SK-N-SH treated with all-trans-retinoic acid at 6 μM for 48 hours (cell line): ENCODE data around the gene WNT7A.

Experiments used
- ATAC-seq: fragments of 200-7000 bp; cut with Tn5 transposase; 3 replicates; pipeline ENCODE4 v1.9.1; 2020; ENCODE audit warnings: mild to moderate bottlenecking, moderate library complexity
- ARNTL ChIP-seq: fragments of 450-650 bp; formaldehyde crosslinking; IDR thresholded peaks from 2 replicates; pipeline ENCODE4 v1.5.0; 2020; ENCODE audit warnings: low read depth, mild to moderate bottlenecking, moderate library complexity, borderline replicate concordance
- BACH2 ChIP-seq: fragments of 250-450 bp; sonication (Bioruptor Pico); IDR thresholded peaks from 2 replicates; pipeline ENCODE4 v1.9.0; 2021; ENCODE audit warnings: mild to moderate bottlenecking, borderline replicate concordance
- CSDC2 ChIP-seq: fragments of 250-450 bp; sonication (Bioruptor Pico); IDR thresholded peaks from 2 replicates; pipeline ENCODE4 v1.5.0; 2020; ENCODE audit warnings: mild to moderate bottlenecking, moderate library complexity
- ESRRG ChIP-seq: fragments of 250-450 bp; sonication (Bioruptor Pico); IDR thresholded peaks from 2 replicates; pipeline ENCODE4 v1.6.1; 2021; ENCODE audit warnings: mild to moderate bottlenecking
- GLIS3 ChIP-seq: fragments of 250-450 bp; sonication (Bioruptor Pico); IDR thresholded peaks from 2 replicates; pipeline ENCODE4 v1.5.0; 2020; ENCODE audit warnings: mild to moderate bottlenecking, moderate library complexity
- ISL1 ChIP-seq: fragments of 250-450 bp; sonication (Bioruptor Pico); IDR thresholded peaks from 2 replicates; pipeline ENCODE4 v2.1.2; 2022; ENCODE audit warnings: mild to moderate bottlenecking, moderate library complexity
- OSR1 ChIP-seq: fragments of 250-450 bp; sonication (Bioruptor Pico); IDR thresholded peaks from 2 replicates; pipeline ENCODE4 v1.8.0; 2022; ENCODE audit warnings: moderate library complexity, mild to moderate bottlenecking, inconsistent platforms
- PPARA ChIP-seq: fragments of 250-450 bp; sonication (Bioruptor Pico); IDR thresholded peaks from 2 replicates; pipeline ENCODE4 v1.5.0; 2020; ENCODE audit warnings: mild to moderate bottlenecking, borderline replicate concordance
- RARB ChIP-seq: fragments of 250-450 bp; sonication (Bioruptor Pico); IDR thresholded peaks from 2 replicates; pipeline ENCODE4 v1.8.0; 2021; ENCODE audit warnings: mild to moderate bottlenecking, moderate library complexity
- SNAI2 ChIP-seq: fragments of 250-450 bp; sonication (Bioruptor Pico); IDR thresholded peaks from 2 replicates; pipeline ENCODE4 v1.5.0; 2020; ENCODE audit warnings: mild to moderate bottlenecking, moderate library complexity
- TCF4 ChIP-seq: fragments of 250-450 bp; sonication (Bioruptor Pico); IDR thresholded peaks from 2 replicates; pipeline ENCODE4 v1.8.0; 2021; ENCODE audit warnings: mild to moderate bottlenecking, moderate library complexity, borderline replicate concordance
- TOX ChIP-seq: fragments of 250-450 bp; sonication (Bioruptor Pico); IDR thresholded peaks from 2 replicates; pipeline ENCODE4 v1.8.0; 2021; ENCODE audit warnings: mild to moderate bottlenecking, moderate library complexity, borderline replicate concordance
- ZC3H10 ChIP-seq: fragments of 250-450 bp; sonication (Bioruptor Pico); IDR thresholded peaks from 2 replicates; pipeline ENCODE4 v1.5.1; 2021; ENCODE audit warnings: mild to moderate bottlenecking, moderate library complexity
- ZFP3 ChIP-seq: fragments of 250-450 bp; sonication (Bioruptor Pico); IDR thresholded peaks from 2 replicates; pipeline ENCODE4 v1.5.0; 2020; ENCODE audit warnings: mild to moderate bottlenecking, moderate library complexity
- ZNF565 ChIP-seq: fragments of 450-650 bp; formaldehyde crosslinking; conservative IDR thresholded peaks from 2 replicates; pipeline ENCODE4 v1.5.0; 2020; ENCODE audit warnings: low read depth, mild to moderate bottlenecking, moderate library complexity
- ZNF70 ChIP-seq: fragments of 450-650 bp; formaldehyde crosslinking; IDR thresholded peaks from 2 replicates; pipeline ENCODE4 v1.5.0; 2020; ENCODE audit warnings: mild to moderate bottlenecking, moderate library complexity
- TF ChIP-seq, protein P1 (sequence below): fragments of 250-450 bp; sonication (Bioruptor Pico); IDR thresholded peaks from 2 replicates; pipeline ENCODE4 v1.8.0; 2021; ENCODE audit warnings: low read depth, mild to moderate bottlenecking, moderate library complexity, borderline replicate concordance
- TF ChIP-seq, protein P2 (sequence below): fragments of 250-450 bp; sonication (Bioruptor Pico); IDR thresholded peaks from 2 replicates; pipeline ENCODE4 v1.8.0; 2020; ENCODE audit warnings: mild to moderate bottlenecking, moderate library complexity, borderline replicate concordance
- TF ChIP-seq, protein P3 (sequence below): fragments of 250-450 bp; sonication (Bioruptor Pico); IDR thresholded peaks from 2 replicates; pipeline ENCODE4 v1.5.0; 2020; ENCODE audit warnings: mild to moderate bottlenecking, moderate library complexity
- TF ChIP-seq, protein P4 (sequence below): fragments of 250-450 bp; sonication (Bioruptor Pico); IDR thresholded peaks from 2 replicates; pipeline ENCODE4 v1.5.1; 2021; ENCODE audit warnings: mild to moderate bottlenecking, moderate library complexity
- TF ChIP-seq, protein P5 (sequence below): fragments of 250-450 bp; sonication (Bioruptor Pico); IDR thresholded peaks from 2 replicates; pipeline ENCODE4 v1.5.1; 2020; ENCODE audit warnings: low read depth, mild to moderate bottlenecking, moderate library complexity

The WNT7A gene

DNA sequence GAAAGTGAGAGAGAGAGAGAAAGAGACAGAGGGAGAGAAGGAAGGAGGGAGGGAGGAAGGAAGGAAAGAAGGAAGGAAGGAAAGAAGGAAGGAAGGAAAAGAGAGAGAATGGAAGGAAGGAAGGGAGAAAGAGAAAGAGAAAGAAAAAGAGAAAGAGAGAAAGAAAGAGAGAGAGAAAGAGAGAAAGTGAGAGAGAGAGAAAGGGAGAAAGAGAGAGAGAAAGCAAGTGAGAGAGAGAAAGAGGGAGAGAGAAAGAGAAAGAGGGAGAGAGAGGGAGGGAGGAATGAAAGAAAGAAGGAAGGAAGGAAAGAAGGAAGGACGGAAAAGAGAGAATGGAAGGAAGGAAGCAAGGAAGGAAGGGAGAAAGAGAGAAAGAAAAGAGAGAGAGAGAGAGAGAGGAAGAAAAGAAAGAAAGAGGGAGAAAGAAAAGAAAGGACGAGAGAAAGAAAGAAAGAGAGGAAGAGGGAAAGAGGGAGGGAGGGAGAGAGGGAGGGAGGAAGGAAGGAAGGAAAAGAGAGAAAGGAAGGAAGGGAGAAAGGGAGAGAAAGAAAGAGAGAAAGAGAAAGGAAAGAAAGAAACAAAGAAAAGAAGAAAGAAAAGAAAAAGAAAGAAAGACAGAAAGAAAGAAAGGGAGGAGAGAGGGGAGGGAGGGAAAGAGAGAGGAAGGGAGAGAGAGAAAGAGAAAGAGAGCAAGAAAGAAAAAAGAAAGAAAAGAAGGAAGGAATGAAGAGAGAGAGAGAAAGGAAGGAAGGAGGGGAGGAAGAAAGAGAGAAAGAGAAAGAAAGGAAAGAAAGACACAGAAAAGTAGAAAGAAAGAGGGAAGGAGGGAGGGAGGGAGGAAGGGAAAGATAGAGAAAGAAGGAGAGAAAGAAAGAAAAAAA lies 10.8 kb downstream of the WNT7A start:
- no peak for ATAC-seq
- TF ChIP-seq TOX (CRISPR knock-in tag): no peak
- TF ChIP-seq PPARA (CRISPR knock-in tag): no peak
- TF ChIP-seq, protein P1, sequence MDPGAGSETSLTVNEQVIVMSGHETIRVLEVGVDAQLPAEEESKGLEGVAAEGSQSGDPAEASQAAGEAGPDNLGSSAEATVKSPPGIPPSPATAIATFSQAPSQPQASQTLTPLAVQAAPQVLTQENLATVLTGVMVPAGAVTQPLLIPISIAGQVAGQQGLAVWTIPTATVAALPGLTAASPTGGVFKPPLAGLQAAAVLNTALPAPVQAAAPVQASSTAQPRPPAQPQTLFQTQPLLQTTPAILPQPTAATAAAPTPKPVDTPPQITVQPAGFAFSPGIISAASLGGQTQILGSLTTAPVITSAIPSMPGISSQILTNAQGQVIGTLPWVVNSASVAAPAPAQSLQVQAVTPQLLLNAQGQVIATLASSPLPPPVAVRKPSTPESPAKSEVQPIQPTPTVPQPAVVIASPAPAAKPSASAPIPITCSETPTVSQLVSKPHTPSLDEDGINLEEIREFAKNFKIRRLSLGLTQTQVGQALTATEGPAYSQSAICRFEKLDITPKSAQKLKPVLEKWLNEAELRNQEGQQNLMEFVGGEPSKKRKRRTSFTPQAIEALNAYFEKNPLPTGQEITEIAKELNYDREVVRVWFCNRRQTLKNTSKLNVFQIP (CRISPR knock-in tag): no peak
- TF ChIP-seq BACH2 (CRISPR knock-in tag): no peak
- no peak for TF ChIP-seq GLIS3 (CRISPR knock-in tag)
- no peak for TF ChIP-seq ZNF70 (CRISPR knock-in tag)
- no peak for TF ChIP-seq RARB (CRISPR knock-in tag)
- no peak for TF ChIP-seq SNAI2 (CRISPR knock-in tag)
- no peak for TF ChIP-seq ZC3H10 (CRISPR knock-in tag)
- TF ChIP-seq TCF4 (CRISPR knock-in tag): no peak
- no peak for TF ChIP-seq CSDC2 (CRISPR knock-in tag)
- TF ChIP-seq ESRRG (CRISPR knock-in tag): no peak
- TF ChIP-seq, protein P2, sequence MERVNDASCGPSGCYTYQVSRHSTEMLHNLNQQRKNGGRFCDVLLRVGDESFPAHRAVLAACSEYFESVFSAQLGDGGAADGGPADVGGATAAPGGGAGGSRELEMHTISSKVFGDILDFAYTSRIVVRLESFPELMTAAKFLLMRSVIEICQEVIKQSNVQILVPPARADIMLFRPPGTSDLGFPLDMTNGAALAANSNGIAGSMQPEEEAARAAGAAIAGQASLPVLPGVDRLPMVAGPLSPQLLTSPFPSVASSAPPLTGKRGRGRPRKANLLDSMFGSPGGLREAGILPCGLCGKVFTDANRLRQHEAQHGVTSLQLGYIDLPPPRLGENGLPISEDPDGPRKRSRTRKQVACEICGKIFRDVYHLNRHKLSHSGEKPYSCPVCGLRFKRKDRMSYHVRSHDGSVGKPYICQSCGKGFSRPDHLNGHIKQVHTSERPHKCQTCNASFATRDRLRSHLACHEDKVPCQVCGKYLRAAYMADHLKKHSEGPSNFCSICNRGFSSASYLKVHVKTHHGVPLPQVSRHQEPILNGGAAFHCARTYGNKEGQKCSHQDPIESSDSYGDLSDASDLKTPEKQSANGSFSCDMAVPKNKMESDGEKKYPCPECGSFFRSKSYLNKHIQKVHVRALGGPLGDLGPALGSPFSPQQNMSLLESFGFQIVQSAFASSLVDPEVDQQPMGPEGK (CRISPR knock-in tag): no peak
- TF ChIP-seq OSR1 (CRISPR knock-in tag): no peak
- TF ChIP-seq, protein P3, sequence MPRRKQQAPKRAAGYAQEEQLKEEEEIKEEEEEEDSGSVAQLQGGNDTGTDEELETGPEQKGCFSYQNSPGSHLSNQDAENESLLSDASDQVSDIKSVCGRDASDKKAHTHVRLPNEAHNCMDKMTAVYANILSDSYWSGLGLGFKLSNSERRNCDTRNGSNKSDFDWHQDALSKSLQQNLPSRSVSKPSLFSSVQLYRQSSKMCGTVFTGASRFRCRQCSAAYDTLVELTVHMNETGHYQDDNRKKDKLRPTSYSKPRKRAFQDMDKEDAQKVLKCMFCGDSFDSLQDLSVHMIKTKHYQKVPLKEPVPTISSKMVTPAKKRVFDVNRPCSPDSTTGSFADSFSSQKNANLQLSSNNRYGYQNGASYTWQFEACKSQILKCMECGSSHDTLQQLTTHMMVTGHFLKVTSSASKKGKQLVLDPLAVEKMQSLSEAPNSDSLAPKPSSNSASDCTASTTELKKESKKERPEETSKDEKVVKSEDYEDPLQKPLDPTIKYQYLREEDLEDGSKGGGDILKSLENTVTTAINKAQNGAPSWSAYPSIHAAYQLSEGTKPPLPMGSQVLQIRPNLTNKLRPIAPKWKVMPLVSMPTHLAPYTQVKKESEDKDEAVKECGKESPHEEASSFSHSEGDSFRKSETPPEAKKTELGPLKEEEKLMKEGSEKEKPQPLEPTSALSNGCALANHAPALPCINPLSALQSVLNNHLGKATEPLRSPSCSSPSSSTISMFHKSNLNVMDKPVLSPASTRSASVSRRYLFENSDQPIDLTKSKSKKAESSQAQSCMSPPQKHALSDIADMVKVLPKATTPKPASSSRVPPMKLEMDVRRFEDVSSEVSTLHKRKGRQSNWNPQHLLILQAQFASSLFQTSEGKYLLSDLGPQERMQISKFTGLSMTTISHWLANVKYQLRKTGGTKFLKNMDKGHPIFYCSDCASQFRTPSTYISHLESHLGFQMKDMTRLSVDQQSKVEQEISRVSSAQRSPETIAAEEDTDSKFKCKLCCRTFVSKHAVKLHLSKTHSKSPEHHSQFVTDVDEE (CRISPR knock-in tag): no peak
- TF ChIP-seq ZNF565: no peak
- TF ChIP-seq ISL1 (CRISPR knock-in tag): no peak
- TF ChIP-seq ZFP3 (CRISPR knock-in tag): no peak

DNA sequence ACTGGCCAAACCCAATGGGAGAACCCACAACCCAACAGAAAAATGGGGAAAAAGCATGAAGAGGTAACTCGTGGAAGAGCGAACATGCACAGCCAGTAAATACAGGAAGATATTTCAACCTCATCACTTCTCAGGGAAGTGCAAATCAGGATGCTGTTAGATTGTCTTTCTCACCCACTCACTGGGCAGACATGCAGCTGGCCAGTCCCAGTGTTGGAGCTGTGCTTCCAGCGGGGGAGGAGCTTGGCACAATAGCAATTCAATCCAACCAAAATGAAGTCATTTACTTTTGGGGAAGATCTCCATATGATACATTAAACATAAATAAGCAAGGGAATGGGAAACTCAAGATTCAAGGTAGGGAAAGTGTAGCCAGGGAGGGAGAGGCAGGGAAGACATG lies 12.1 kb downstream of the WNT7A start:
- TF ChIP-seq, protein P1 (CRISPR knock-in tag): no peak
- TF ChIP-seq GLIS3 (CRISPR knock-in tag) (no peak), ISL1 (CRISPR knock-in tag) (no peak), ZFP3 (CRISPR knock-in tag) (no peak), PPARA (CRISPR knock-in tag) (no peak), OSR1 (CRISPR knock-in tag) (no peak), ZNF565 (no peak), SNAI2 (CRISPR knock-in tag) (no peak), ESRRG (CRISPR knock-in tag) (no peak), TOX (CRISPR knock-in tag) (no peak), ARNTL (no peak)
- TF ChIP-seq, protein P4, sequence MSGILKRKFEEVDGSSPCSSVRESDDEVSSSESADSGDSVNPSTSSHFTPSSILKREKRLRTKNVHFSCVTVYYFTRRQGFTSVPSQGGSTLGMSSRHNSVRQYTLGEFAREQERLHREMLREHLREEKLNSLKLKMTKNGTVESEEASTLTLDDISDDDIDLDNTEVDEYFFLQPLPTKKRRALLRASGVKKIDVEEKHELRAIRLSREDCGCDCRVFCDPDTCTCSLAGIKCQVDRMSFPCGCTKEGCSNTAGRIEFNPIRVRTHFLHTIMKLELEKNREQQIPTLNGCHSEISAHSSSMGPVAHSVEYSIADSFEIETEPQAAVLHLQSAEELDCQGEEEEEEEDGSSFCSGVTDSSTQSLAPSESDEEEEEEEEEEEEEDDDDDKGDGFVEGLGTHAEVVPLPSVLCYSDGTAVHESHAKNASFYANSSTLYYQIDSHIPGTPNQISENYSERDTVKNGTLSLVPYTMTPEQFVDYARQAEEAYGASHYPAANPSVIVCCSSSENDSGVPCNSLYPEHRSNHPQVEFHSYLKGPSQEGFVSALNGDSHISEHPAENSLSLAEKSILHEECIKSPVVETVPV: no peak
- TF ChIP-seq, protein P5, sequence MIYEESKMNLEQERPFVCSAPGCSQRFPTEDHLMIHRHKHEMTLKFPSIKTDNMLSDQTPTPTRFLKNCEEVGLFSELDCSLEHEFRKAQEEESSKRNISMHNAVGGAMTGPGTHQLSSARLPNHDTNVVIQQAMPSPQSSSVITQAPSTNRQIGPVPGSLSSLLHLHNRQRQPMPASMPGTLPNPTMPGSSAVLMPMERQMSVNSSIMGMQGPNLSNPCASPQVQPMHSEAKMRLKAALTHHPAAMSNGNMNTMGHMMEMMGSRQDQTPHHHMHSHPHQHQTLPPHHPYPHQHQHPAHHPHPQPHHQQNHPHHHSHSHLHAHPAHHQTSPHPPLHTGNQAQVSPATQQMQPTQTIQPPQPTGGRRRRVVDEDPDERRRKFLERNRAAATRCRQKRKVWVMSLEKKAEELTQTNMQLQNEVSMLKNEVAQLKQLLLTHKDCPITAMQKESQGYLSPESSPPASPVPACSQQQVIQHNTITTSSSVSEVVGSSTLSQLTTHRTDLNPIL (CRISPR knock-in tag): no peak
- TF ChIP-seq, all 23 proteins: peak for 0
- ATAC-seq: no peak
